CD4-positive, alpha-beta T cell treated with Interleukin-6 at 100 ng/mL for 8 hours (primary cell): ENCODE measurements around the gene SFI1.
"Not testable (repeated sequence)": the region's sequence is repeated elsewhere in the genome, so short reads cannot be mapped to it uniquely, and the experiment has no call there.

Experiments used
- DNase-seq: peaks from one replicate; pipeline ENCODE4 v3.0.0-alpha.2; 2020; ENCODE audit warnings: mixed read lengths, low spot score

The SFI1 gene

GRCh38 chr22:31491218-31491962, 4.9 kb upstream of the SFI1 start:
- DNase-seq, result no peak

DNA sequence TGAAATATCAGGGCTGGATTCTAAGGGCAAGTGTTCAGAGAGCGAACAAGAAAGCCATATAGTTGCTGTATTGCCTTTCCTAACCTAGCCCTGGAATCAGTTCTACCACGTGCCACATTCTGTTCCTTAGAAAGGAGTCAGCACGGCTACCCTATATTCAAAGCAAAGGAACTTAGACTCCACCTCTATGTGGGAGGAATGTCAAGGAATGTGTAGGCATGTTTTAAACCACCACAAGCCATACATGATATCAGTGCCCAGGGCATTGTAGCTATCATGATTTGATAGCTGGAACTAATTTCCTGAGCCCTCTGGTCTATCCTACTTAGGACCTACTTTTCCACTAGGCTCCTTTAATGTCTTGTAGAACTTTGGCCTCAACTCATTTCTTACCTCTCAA, 4.2 kb upstream of the SFI1 start:
- no peak for DNase-seq

DNA sequence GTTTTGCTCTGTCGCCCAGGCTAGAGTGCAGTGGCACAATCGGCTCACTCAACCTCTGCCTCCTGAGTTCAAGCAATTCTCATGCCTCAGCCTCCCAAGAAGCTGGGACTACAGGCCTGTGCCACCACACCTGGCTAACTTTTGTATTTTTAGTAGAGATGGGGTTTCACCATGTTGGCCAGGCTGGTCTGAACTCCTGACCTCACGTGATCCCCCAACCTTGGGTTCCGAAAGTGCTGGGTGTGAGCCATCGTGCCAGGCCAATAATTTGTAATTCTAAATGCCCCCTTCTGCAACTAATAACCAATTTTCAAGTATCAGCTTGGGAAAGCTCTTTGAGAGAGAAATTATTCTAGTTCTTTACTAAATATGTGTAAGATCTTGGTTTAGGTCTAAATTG, 3.0 kb upstream of the SFI1 start:
- DNase-seq, result not testable (repeated sequence)

DNA sequence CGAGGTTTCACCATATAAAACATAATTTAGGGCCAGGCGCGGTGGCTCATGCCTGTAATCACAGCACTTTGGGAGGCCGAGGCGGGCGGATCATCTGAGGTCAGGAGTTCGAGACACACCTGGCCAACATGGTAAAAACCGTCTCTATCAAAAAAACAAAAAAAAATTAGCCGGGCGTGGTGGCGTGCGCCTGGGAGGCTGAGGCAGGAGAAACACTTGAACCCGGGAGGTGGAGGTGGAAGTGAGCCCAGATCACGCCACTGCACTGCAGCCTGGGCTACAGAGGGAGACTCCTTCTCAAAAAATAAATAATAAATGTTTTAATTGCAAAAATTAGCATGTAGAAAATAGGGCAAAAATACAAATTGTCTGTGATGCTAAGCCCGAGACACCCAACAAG, 993 bp upstream of the SFI1 start:
- no peak for DNase-seq

GRCh38 chr22:31496735-31497146, 405 bp downstream of the SFI1 start:
- DNase-seq, result peak; percentile 24

DNA sequence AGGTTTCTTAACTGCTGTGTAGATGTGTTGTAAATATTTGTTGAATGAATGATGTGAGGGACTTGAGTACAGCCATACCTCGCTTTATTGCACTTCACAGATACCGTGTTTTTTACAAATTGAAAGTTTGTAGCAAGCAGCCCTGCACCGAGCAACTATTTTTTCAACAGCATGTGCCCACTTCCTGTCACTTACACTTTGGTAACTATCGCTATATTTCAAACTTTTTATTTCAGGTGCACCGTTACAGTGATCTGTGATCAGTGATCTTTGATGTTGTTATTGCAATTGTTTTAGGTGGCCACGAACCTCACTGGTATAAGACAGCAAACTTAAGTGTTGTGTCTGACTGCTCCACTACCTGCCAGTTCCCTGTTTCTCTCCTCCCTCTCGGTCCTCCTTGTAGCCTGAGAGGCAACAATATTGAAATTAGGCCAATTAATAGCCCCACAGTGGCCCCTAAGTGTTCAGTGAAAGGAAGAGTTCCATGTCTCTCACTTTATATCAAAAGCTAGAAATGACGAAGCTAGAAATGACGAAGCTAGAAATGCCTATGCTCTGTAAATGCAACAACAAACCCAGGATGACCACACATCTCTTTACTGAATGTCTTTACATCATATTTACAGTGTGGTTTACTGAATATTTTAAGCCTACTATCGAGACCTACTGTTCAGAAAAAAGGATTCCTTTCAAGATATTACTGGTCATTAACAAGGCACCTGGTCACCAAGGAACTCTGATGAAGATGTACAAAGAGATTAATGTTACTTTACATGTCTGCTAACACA, 1.0 kb downstream of the SFI1 start:
- DNase-seq, result peak; percentile 53

GRCh38 chr22:31501738-31502137, 5.4 kb downstream of the SFI1 start:
- no peak for DNase-seq

- no peak for DNase-seq
These were observed 7.1 kb downstream of the SFI1 start for GRCh38 chr22:31503211-31503964.

GRCh38 chr22:31504282-31504681, 7.9 kb downstream of the SFI1 start:
- DNase-seq, result no peak

DNA sequence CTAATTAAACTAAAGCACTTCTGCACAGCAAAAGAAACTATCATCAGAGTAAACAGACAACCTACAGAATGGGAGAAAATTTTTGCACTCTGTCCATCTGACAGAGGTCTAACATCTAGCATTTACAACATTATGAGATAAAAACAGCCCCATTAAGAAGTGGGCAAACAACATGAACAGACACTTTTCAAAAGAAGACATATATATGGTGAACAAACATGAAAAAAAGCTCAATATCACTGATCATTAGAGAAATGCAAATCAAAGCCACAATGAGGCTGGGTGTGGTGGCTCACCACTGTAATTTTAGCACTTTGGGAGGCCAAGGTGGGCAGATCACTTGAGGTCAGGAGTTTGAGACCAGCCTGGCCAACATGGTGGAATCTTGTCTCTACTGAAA, 11.2 kb downstream of the SFI1 start:
- DNase-seq, result not testable (repeated sequence)

DNA sequence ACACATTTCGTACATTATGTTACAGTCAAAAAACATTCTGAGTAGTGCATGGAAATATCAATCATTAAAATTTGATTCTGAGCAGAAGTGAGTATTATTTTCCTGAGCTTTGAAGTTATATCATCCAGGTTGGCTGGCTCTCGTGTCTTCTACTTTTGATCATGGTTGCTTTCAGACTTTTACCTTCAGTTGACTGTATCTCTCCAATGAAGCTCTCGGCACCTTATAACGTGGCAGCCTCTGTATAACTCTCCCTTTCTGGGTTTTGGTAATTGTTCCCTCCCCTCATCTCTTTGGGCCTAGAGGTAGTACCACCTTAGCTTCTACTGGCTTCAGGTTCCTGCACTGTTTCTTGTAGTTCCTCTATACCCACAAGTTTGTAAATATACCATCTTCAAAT, 12.2 kb downstream of the SFI1 start:
- no peak for DNase-seq

GRCh38 chr22:31509061-31509762, 12.9 kb downstream of the SFI1 start:
- DNase-seq, result no peak

GRCh38 chr22:31520051-31520450, 23.7 kb downstream of the SFI1 start:
- DNase-seq, result no peak

DNA sequence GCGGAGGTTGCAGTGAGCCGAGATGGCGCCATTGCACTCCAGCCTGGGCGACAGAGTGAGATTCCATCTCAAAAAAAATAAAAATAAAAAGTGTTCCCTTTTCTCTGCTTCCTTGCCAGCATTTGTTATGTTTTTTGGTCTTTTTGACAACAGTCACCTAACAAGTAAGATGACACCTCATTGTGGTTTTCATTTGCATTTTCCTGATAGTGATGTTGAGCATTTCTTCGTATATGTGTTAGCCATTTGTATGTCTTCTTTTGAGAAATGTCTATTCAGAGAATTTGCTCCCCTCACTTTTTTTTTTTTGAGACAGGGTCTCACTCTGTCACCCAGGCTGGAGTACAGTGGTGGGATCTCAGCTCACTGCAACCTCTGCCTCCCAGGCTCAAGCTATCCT, 27.8 kb downstream of the SFI1 start:
- not testable (repeated sequence) for DNase-seq

DNA sequence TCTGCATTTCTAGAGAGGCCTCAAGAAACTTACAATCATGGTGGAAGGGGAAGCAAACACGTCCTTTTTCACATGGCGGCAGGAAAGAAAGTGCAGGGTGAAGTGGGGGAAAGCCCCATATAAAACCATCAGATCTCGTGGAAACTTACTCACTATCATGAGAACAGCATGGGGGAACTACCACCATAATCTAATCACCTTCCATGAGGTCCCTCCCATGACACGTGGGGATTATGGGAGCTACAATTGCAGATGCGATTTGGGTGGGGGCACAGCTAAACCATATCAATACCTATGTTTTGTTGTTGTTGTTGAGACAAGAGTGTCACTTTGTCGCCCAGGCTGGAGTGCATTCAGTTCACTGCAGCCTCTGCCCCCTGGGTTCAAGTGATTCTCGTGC, 29.9 kb downstream of the SFI1 start:
- DNase-seq, result no peak

- no peak for DNase-seq
These were observed 34.5 kb downstream of the SFI1 start for GRCh38 chr22:31530823-31531195.

DNA sequence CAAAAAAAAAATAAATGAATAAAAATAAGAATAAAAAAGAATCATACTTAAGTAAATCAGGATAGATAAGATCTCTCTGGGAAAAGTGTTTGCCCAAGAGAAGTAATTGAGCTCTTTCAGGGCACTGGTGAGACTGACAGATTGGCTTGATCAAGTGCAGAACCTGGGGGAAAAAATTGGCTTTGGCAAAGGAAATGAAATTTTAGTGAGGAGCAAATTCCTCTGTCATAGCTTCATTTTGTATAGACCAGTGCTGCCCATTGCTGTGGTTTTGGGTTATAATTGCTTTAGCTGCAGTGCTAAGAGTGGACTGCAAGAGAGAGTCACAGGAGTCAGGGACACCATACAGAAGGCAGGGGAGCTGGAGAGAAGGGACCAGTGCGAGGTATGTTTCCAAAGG, 35.7 kb downstream of the SFI1 start:
- no peak for DNase-seq

DNA sequence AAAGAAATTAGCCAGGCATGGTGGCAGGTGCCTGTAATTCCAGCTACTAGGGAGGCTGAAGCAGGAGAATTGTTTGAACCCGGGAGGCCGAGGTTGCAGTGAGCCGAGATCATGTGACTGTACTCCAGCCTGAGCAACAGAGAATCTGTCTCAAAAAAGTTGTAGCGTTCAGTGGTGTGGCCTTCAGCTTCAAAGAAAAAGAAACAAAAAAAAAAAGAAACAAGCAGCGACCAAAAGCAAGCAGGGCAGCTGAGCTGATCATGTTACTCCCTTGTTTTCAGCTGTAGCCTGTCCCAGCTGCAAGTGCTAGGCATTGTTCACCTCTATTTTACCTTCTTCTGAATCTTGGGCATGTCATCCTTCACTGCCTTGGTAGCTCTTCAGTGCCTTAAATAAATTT, 37.0 kb downstream of the SFI1 start:
- DNase-seq, result no peak

DNA sequence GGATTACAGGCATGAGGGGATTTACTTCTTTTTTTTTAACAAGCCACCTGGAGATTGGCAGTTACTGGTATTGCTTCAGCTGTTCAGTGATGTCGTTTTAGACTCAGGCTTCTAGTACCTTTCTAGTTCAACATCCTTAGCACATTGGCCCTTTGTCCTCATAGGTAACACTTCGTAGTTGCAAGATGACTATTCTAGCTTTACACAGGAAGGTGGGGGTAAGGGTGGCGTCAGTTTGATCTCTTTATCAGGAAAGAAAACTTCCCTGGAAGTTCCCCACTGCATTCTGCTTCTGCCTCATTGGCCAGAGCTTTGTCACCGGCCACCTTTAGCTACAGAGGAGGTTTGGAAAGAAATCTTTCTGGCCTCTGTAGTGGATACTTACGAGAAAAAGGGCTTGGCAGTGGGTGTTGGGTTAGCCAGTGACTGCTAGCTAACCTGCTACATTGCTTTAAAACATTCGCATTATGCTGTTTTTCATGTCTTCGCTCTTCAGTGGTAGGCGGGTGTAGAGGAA, 40.7 kb downstream of the SFI1 start:
- DNase-seq, result no peak

GRCh38 chr22:31538815-31539214, 42.5 kb downstream of the SFI1 start:
- DNase-seq, result no peak

DNA sequence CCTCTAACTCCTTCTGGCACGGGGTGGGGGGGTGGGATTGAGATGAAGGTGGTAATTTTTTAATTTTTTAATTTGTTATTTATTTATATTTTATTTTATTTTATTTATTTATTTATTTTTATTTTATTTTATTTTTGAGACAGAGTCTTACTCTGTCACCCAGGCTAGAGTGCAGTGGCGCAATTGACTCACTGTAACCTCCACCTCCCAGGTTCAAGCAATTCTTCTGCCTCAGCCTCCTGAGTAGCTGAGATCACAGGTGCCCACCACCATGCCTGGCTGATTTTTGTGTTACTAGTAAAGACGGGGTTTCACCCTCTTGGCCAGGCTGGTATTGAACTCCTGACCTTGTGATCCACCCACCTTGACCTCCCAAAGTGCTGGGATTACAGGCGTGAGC, 43.8 kb downstream of the SFI1 start:
- not testable (repeated sequence) for DNase-seq

- no peak for DNase-seq
These were observed 44.6 kb downstream of the SFI1 start for GRCh38 chr22:31540966-31541365.
